Vagina (tissue), 2 donors: Measurements from ENCODE around the gene CORO6.

Experiments
- POLR2A ChIP-seq, 2 donors: fragments of 450-650 bp; IDR thresholded peaks; one replicate each; pipeline ENCODE4 v1.6.1; 2017; ENCODE audit warnings: antibody characterized with exemption in 2 of 2, mild to moderate bottlenecking in 2 of 2, moderate library complexity in 2 of 2
- POLR2AphosphoS5 ChIP-seq, 2 donors: sonication (generic); formaldehyde crosslinking; IDR thresholded peaks; one replicate each; pipeline ENCODE4 v1.9.0; 2017; ENCODE audit warnings: antibody characterized with exemption in 2 of 2, mild to moderate bottlenecking in 2 of 2, low read depth in 1 of 2; ENCODE audit not compliant: insufficient read depth in 1 of 2
- TF ChIP-seq, protein P1 (sequence below), 3 experiments: fragments of 450-650 bp in 2 of 3; fragments of 200-600 bp in 1 of 3; sonication (generic) in 1 of 3; IDR thresholded peaks; one replicate each; pipeline ENCODE4 v1.5.1; 2017 to 2019; ENCODE audit warnings: antibody characterized with exemption in 3 of 3, mild to moderate bottlenecking in 2 of 3, moderate library complexity in 2 of 3

GRCh38 chr17:29588017-29588561 is 34.6 kb downstream of the CORO6 start:
- TF ChIP-seq, protein P1, sequence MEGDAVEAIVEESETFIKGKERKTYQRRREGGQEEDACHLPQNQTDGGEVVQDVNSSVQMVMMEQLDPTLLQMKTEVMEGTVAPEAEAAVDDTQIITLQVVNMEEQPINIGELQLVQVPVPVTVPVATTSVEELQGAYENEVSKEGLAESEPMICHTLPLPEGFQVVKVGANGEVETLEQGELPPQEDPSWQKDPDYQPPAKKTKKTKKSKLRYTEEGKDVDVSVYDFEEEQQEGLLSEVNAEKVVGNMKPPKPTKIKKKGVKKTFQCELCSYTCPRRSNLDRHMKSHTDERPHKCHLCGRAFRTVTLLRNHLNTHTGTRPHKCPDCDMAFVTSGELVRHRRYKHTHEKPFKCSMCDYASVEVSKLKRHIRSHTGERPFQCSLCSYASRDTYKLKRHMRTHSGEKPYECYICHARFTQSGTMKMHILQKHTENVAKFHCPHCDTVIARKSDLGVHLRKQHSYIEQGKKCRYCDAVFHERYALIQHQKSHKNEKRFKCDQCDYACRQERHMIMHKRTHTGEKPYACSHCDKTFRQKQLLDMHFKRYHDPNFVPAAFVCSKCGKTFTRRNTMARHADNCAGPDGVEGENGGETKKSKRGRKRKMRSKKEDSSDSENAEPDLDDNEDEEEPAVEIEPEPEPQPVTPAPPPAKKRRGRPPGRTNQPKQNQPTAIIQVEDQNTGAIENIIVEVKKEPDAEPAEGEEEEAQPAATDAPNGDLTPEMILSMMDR (IDR thresholded peaks at IDR 0.05) = no peak
- TF ChIP-seq POLR2A (IDR thresholded peaks at IDR 0.05) (no peak), POLR2AphosphoS5 (IDR thresholded peaks at IDR 0.05; ENCODE audit: insufficient read depth in 1 of 2, low read depth in 1 of 2) (no peak)
